GM12891 (cell line): ENCODE results near the gene ZNF678.

Experiments
- POLR2A ChIP-seq: IDR thresholded peaks from 2 replicates; pipeline ENCODE4 v1.6.1; 2011; ENCODE audit warnings: low read depth, low read length, control low read depth
- POLR2AphosphoS5 ChIP-seq: IDR thresholded peaks from 2 replicates; pipeline ENCODE4 v1.6.1; 2011; ENCODE audit warnings: low read depth, low read length, control low read depth
- TAF1 ChIP-seq: IDR thresholded peaks from 2 replicates; pipeline ENCODE4 v1.6.1; 2011; ENCODE audit warnings: low read depth, low read length, control low read depth

GRCh38 chr1:227526524-227526923, 36.8 kb upstream of the ZNF678 start:
- TF ChIP-seq TAF1, result no peak
- no peak for TF ChIP-seq POLR2A
- TF ChIP-seq POLR2AphosphoS5, result no peak
